SK-N-SH treated with all-trans-retinoic acid at 6 μM for 48 hours (cell line): ENCODE measurements around the gene UBE2R2.

Source experiments
- ATAC-seq: fragments of 200-7000 bp; cut with Tn5 transposase; 3 replicates; pipeline ENCODE4 v1.9.1; 2020; ENCODE audit warnings: mild to moderate bottlenecking, moderate library complexity
- BACH2 ChIP-seq: fragments of 250-450 bp; sonication (Bioruptor Pico); IDR thresholded peaks from 2 replicates; pipeline ENCODE4 v1.9.0; 2021; ENCODE audit warnings: mild to moderate bottlenecking, borderline replicate concordance
- CREB5 ChIP-seq: fragments of 250-450 bp; sonication (Bioruptor Pico); IDR thresholded peaks from 2 replicates; pipeline ENCODE4 v1.5.1; 2020; ENCODE audit warnings: low read depth, mild to moderate bottlenecking, moderate library complexity
- CSDC2 ChIP-seq: fragments of 250-450 bp; sonication (Bioruptor Pico); IDR thresholded peaks from 2 replicates; pipeline ENCODE4 v1.5.0; 2020; ENCODE audit warnings: mild to moderate bottlenecking, moderate library complexity
- CSRNP3 ChIP-seq: fragments of 250-450 bp; sonication (Bioruptor Pico); IDR thresholded peaks from 2 replicates; pipeline ENCODE4 v1.5.1; 2021; ENCODE audit warnings: mild to moderate bottlenecking, moderate library complexity
- ESRRG ChIP-seq: fragments of 250-450 bp; sonication (Bioruptor Pico); IDR thresholded peaks from 2 replicates; pipeline ENCODE4 v1.6.1; 2021; ENCODE audit warnings: mild to moderate bottlenecking
- GLIS3 ChIP-seq: fragments of 250-450 bp; sonication (Bioruptor Pico); IDR thresholded peaks from 2 replicates; pipeline ENCODE4 v1.5.0; 2020; ENCODE audit warnings: mild to moderate bottlenecking, moderate library complexity
- ISL1 ChIP-seq: fragments of 250-450 bp; sonication (Bioruptor Pico); IDR thresholded peaks from 2 replicates; pipeline ENCODE4 v2.1.2; 2022; ENCODE audit warnings: mild to moderate bottlenecking, moderate library complexity
- OSR1 ChIP-seq: fragments of 250-450 bp; sonication (Bioruptor Pico); IDR thresholded peaks from 2 replicates; pipeline ENCODE4 v1.8.0; 2022; ENCODE audit warnings: moderate library complexity, mild to moderate bottlenecking, inconsistent platforms
- PPARA ChIP-seq: fragments of 250-450 bp; sonication (Bioruptor Pico); IDR thresholded peaks from 2 replicates; pipeline ENCODE4 v1.5.0; 2020; ENCODE audit warnings: mild to moderate bottlenecking, borderline replicate concordance
- TCF4 ChIP-seq: fragments of 250-450 bp; sonication (Bioruptor Pico); IDR thresholded peaks from 2 replicates; pipeline ENCODE4 v1.8.0; 2021; ENCODE audit warnings: mild to moderate bottlenecking, moderate library complexity, borderline replicate concordance
- TOX ChIP-seq: fragments of 250-450 bp; sonication (Bioruptor Pico); IDR thresholded peaks from 2 replicates; pipeline ENCODE4 v1.8.0; 2021; ENCODE audit warnings: mild to moderate bottlenecking, moderate library complexity, borderline replicate concordance
- ZC3H10 ChIP-seq: fragments of 250-450 bp; sonication (Bioruptor Pico); IDR thresholded peaks from 2 replicates; pipeline ENCODE4 v1.5.1; 2021; ENCODE audit warnings: mild to moderate bottlenecking, moderate library complexity
- ZFP3 ChIP-seq: fragments of 250-450 bp; sonication (Bioruptor Pico); IDR thresholded peaks from 2 replicates; pipeline ENCODE4 v1.5.0; 2020; ENCODE audit warnings: mild to moderate bottlenecking, moderate library complexity
- ZFP30 ChIP-seq: fragments of 450-650 bp; formaldehyde crosslinking; IDR thresholded peaks from 2 replicates; pipeline ENCODE4 v1.5.0; 2022; ENCODE audit warnings: mild to moderate bottlenecking, moderate library complexity
- ZNF565 ChIP-seq: fragments of 450-650 bp; formaldehyde crosslinking; conservative IDR thresholded peaks from 2 replicates; pipeline ENCODE4 v1.5.0; 2020; ENCODE audit warnings: low read depth, mild to moderate bottlenecking, moderate library complexity
- ZNF70 ChIP-seq: fragments of 450-650 bp; formaldehyde crosslinking; IDR thresholded peaks from 2 replicates; pipeline ENCODE4 v1.5.0; 2020; ENCODE audit warnings: mild to moderate bottlenecking, moderate library complexity
- ZNF8 ChIP-seq: fragments of 450-650 bp; formaldehyde crosslinking; IDR thresholded peaks from 2 replicates; pipeline ENCODE4 v1.5.0; 2020; ENCODE audit warnings: mild to moderate bottlenecking, moderate library complexity
- TF ChIP-seq, protein P1 (sequence below): fragments of 250-450 bp; sonication (Bioruptor Pico); IDR thresholded peaks from 2 replicates; pipeline ENCODE4 v1.5.0; 2020; ENCODE audit warnings: mild to moderate bottlenecking, moderate library complexity
- TF ChIP-seq, protein P2 (sequence below): fragments of 250-450 bp; sonication (Bioruptor Pico); IDR thresholded peaks from 2 replicates; pipeline ENCODE4 v1.8.0; 2021; ENCODE audit warnings: low read depth, mild to moderate bottlenecking, moderate library complexity, borderline replicate concordance
- TF ChIP-seq, protein P3 (sequence below): fragments of 250-450 bp; sonication (Bioruptor Pico); IDR thresholded peaks from 2 replicates; pipeline ENCODE4 v1.8.0; 2020; ENCODE audit warnings: mild to moderate bottlenecking, moderate library complexity, borderline replicate concordance

UBE2R2 gene

DNA sequence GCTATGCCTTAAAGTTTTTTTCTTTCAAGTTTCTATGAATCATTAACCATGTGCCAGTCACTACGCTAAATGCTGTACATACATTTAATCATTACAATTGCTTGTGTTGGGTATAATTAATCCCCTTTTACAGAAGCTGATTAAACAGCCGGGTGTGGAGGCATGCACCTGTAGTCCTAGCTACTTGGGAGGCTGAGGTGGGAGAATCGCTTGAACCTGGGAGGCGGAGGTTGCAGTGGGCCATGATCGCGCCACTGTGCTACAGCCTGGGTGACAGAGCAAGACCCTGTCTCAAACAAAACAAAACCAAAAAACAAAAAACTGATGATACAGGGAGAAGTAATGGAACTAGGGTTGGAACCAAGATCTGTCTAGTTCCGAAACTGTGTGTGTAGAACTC lies 1.2 kb upstream of the UBE2R2 start:
- ATAC-seq, result no peak
- TF ChIP-seq GLIS3 (CRISPR knock-in tag), result no peak
- no peak for TF ChIP-seq ZNF565 (CRISPR knock-in tag)
- TF ChIP-seq, protein P1, sequence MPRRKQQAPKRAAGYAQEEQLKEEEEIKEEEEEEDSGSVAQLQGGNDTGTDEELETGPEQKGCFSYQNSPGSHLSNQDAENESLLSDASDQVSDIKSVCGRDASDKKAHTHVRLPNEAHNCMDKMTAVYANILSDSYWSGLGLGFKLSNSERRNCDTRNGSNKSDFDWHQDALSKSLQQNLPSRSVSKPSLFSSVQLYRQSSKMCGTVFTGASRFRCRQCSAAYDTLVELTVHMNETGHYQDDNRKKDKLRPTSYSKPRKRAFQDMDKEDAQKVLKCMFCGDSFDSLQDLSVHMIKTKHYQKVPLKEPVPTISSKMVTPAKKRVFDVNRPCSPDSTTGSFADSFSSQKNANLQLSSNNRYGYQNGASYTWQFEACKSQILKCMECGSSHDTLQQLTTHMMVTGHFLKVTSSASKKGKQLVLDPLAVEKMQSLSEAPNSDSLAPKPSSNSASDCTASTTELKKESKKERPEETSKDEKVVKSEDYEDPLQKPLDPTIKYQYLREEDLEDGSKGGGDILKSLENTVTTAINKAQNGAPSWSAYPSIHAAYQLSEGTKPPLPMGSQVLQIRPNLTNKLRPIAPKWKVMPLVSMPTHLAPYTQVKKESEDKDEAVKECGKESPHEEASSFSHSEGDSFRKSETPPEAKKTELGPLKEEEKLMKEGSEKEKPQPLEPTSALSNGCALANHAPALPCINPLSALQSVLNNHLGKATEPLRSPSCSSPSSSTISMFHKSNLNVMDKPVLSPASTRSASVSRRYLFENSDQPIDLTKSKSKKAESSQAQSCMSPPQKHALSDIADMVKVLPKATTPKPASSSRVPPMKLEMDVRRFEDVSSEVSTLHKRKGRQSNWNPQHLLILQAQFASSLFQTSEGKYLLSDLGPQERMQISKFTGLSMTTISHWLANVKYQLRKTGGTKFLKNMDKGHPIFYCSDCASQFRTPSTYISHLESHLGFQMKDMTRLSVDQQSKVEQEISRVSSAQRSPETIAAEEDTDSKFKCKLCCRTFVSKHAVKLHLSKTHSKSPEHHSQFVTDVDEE (CRISPR knock-in tag), result no peak
- TF ChIP-seq, protein P2, sequence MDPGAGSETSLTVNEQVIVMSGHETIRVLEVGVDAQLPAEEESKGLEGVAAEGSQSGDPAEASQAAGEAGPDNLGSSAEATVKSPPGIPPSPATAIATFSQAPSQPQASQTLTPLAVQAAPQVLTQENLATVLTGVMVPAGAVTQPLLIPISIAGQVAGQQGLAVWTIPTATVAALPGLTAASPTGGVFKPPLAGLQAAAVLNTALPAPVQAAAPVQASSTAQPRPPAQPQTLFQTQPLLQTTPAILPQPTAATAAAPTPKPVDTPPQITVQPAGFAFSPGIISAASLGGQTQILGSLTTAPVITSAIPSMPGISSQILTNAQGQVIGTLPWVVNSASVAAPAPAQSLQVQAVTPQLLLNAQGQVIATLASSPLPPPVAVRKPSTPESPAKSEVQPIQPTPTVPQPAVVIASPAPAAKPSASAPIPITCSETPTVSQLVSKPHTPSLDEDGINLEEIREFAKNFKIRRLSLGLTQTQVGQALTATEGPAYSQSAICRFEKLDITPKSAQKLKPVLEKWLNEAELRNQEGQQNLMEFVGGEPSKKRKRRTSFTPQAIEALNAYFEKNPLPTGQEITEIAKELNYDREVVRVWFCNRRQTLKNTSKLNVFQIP (CRISPR knock-in tag), result no peak
- TF ChIP-seq ZNF70 (CRISPR knock-in tag), result no peak
- no peak for TF ChIP-seq OSR1 (CRISPR knock-in tag)
- no peak for TF ChIP-seq ZFP3 (CRISPR knock-in tag)
- no peak for TF ChIP-seq ZC3H10 (CRISPR knock-in tag)
- TF ChIP-seq ISL1 (CRISPR knock-in tag), result no peak
- no peak for TF ChIP-seq TCF4 (CRISPR knock-in tag)
- no peak for TF ChIP-seq CSDC2 (CRISPR knock-in tag)
- no peak for TF ChIP-seq ESRRG
- TF ChIP-seq ZNF8, result no peak
- no peak for TF ChIP-seq TOX (CRISPR knock-in tag)
- TF ChIP-seq CREB5 (CRISPR knock-in tag), result no peak
- no peak for TF ChIP-seq BACH2 (CRISPR knock-in tag)
- TF ChIP-seq, all 23 proteins: peak for 0

GRCh38 chr9:33817327-33818166 lies 587 bp downstream of the UBE2R2 start:
- TF ChIP-seq ZFP30 (CRISPR knock-in tag) (no peak), ESRRG (no peak), PPARA (no peak), GLIS3 (CRISPR knock-in tag) (no peak), ZNF565 (CRISPR knock-in tag) (no peak), ZC3H10 (CRISPR knock-in tag) (no peak), CSRNP3 (CRISPR knock-in tag) (no peak)
- TF ChIP-seq, protein P3, sequence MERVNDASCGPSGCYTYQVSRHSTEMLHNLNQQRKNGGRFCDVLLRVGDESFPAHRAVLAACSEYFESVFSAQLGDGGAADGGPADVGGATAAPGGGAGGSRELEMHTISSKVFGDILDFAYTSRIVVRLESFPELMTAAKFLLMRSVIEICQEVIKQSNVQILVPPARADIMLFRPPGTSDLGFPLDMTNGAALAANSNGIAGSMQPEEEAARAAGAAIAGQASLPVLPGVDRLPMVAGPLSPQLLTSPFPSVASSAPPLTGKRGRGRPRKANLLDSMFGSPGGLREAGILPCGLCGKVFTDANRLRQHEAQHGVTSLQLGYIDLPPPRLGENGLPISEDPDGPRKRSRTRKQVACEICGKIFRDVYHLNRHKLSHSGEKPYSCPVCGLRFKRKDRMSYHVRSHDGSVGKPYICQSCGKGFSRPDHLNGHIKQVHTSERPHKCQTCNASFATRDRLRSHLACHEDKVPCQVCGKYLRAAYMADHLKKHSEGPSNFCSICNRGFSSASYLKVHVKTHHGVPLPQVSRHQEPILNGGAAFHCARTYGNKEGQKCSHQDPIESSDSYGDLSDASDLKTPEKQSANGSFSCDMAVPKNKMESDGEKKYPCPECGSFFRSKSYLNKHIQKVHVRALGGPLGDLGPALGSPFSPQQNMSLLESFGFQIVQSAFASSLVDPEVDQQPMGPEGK (CRISPR knock-in tag), result peak; percentile 91; the same call in 1 of the 2 replicates
- TF ChIP-seq, protein P1 (CRISPR knock-in tag), result no peak
- ATAC-seq, result peak; percentile 57
